NCI-H2227 treated with DMSO at 0.1 percent for 48 hours (cell line): ENCODE data around the gene COX7A2.

Source experiments
- DNase-seq: peaks from one replicate; lab custom pipeline; 2025; lab: John Stamatoyannopoulos, UW

COX7A2 gene

GRCh38 chr6:75268121-75268987 lies 24.8 kb upstream of the COX7A2 start:
- DNase-seq = no peak

- DNase-seq = no peak
Observed at GRCh38 chr6:75267461-75267860, 23.9 kb upstream of the COX7A2 start.

GRCh38 chr6:75266716-75267291 lies 23.2 kb upstream of the COX7A2 start:
- DNase-seq = peak; percentile 9

- DNase-seq = no peak
Observed at GRCh38 chr6:75263401-75263750, 19.8 kb upstream of the COX7A2 start.

- DNase-seq = no peak
Observed at GRCh38 chr6:75262716-75263400, 19.3 kb upstream of the COX7A2 start.

GRCh38 chr6:75261299-75261698 lies 17.7 kb upstream of the COX7A2 start:
- DNase-seq = no peak

GRCh38 chr6:75257343-75258087 lies 13.9 kb upstream of the COX7A2 start:
- no peak for DNase-seq

- no peak for DNase-seq
Observed at GRCh38 chr6:75250552-75250951, 7.0 kb upstream of the COX7A2 start.

- no peak for DNase-seq
Observed at GRCh38 chr6:75249837-75250236, 6.2 kb upstream of the COX7A2 start.

GRCh38 chr6:75246386-75246785 lies 2.8 kb upstream of the COX7A2 start:
- DNase-seq = no peak

- peak; percentile 56 for DNase-seq
Observed at GRCh38 chr6:75244063-75244584, 523 bp upstream of the COX7A2 start.

GRCh38 chr6:75236630-75237029 lies 7.0 kb downstream of the COX7A2 start:
- DNase-seq = no peak

- no peak for DNase-seq
Observed at GRCh38 chr6:75235271-75235670, 8.3 kb downstream of the COX7A2 start.

GRCh38 chr6:75234126-75234865 lies 9.3 kb downstream of the COX7A2 start:
- DNase-seq = no peak

- DNase-seq = no peak
Observed at GRCh38 chr6:75233092-75233615, 10.4 kb downstream of the COX7A2 start.

- peak; percentile 12 for DNase-seq
Observed at GRCh38 chr6:75230484-75231325, 12.9 kb downstream of the COX7A2 start.

- DNase-seq = no peak
Observed at GRCh38 chr6:75224303-75224926, 19.2 kb downstream of the COX7A2 start.

- DNase-seq = no peak
Observed at GRCh38 chr6:75223428-75223827, 20.2 kb downstream of the COX7A2 start.

- DNase-seq = no peak
Observed at GRCh38 chr6:75222261-75222660, 21.3 kb downstream of the COX7A2 start.

GRCh38 chr6:75221116-75221515 lies 22.5 kb downstream of the COX7A2 start:
- DNase-seq = no peak
